ENCODE results near the gene MYPOP. TPM values are rescaled to one million over a fixed set of nuclear protein-coding genes. Genes with fewer than 3 reads are reported as not detected.
"Not testable (repeated sequence)": the region's sequence is repeated elsewhere in the genome, so short reads cannot be mapped to it uniquely, and the experiment has no call there.

Gene MYPOP
- polyA plus RNA-seq, 3 donors: 0.08 to 5.9 (median 0.39) TPM

DNA sequence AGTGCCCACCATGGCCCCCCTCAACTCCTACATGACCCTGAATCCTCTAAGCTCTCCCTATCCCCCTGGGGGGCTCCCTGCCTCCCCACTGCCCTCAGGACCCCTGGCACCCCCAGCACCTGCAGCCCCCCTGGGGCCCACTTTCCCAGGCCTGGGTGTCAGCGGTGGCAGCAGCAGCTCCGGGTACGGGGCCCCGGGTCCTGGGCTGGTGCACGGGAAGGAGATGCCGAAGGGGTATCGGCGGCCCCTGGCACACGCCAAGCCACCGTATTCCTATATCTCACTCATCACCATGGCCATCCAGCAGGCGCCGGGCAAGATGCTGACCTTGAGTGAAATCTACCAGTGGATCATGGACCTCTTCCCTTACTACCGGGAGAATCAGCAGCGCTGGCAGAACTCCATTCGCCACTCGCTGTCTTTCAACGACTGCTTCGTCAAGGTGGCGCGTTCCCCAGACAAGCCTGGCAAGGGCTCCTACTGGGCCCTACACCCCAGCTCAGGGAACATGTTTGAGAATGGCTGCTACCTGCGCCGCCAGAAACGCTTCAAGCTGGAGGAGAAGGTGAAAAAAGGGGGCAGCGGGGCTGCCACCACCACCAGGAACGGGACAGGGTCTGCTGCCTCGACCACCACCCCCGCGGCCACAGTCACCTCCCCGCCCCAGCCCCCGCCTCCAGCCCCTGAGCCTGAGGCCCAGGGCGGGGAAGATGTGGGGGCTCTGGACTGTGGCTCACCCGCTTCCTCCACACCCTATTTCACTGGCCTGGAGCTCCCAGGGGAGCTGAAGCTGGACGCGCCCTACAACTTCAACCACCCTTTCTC is 30.1 kb downstream of the MYPOP start:
- Histone ChIP-seq H3K79me2 (ENCODE audit: insufficient read depth, low read length) (no peaks in the 10 kb centered on the region), H4K20me1 (ENCODE audit: insufficient read depth, low read length) (no peaks in the 10 kb centered on the region), H3K4me2 (replicated peaks; ENCODE audit: extremely low read depth, low read length, poor library complexity, severe bottlenecking) (no peak overlapping the region), H3K36me3 (replicated peaks in 1 of 2; ENCODE audit: control insufficient read depth in 1 of 2, insufficient read depth in 2 of 2, low read length in 2 of 2) (no peaks in the 10 kb centered on the region), H3K27ac (ENCODE audit: low read depth in 1 of 2, low read length in 2 of 2) (no peak overlapping the region), H3K9ac (ENCODE audit: insufficient read depth, low read length, poor library complexity, severe bottlenecking) (no peak overlapping the region), H3K9me3 (replicated peaks in 1 of 2; ENCODE audit: control insufficient read depth in 1 of 2, insufficient read depth in 1 of 2, low read length in 2 of 2) (no peaks in the 10 kb centered on the region), H2AFZ (ENCODE audit: insufficient read depth, low read depth, low read length, poor library complexity, severe bottlenecking) (no peak overlapping the region), H3K27me3 (ENCODE audit: control insufficient read depth in 2 of 2, insufficient read depth in 2 of 2, low read length in 2 of 2) (peaks cover 17 to 29% of the 10 kb centered on the region in 2 donors), H3K4me1 (ENCODE audit: control insufficient read depth in 1 of 2, insufficient read depth in 2 of 2, low read length in 2 of 2) (peaks cover 4 to 7% of the 10 kb centered on the region in 2 donors), H3K4me3 (replicated peaks in 1 of 3; ENCODE audit: low read depth in 2 of 3, low read length in 3 of 3) (no peak overlapping the region)
- no peak for DNase-seq
- peaks cover 11% of the 10 kb centered on the region for H3K4me1 Mint-ChIP-seq
- peaks cover 0 to 7% (median 0%) of the 10 kb centered on the region in 7 donors for H3K9me3 Mint-ChIP-seq
- no peak overlapping the region for H3K4me3 Mint-ChIP-seq
- TF ChIP-seq, protein P1, sequence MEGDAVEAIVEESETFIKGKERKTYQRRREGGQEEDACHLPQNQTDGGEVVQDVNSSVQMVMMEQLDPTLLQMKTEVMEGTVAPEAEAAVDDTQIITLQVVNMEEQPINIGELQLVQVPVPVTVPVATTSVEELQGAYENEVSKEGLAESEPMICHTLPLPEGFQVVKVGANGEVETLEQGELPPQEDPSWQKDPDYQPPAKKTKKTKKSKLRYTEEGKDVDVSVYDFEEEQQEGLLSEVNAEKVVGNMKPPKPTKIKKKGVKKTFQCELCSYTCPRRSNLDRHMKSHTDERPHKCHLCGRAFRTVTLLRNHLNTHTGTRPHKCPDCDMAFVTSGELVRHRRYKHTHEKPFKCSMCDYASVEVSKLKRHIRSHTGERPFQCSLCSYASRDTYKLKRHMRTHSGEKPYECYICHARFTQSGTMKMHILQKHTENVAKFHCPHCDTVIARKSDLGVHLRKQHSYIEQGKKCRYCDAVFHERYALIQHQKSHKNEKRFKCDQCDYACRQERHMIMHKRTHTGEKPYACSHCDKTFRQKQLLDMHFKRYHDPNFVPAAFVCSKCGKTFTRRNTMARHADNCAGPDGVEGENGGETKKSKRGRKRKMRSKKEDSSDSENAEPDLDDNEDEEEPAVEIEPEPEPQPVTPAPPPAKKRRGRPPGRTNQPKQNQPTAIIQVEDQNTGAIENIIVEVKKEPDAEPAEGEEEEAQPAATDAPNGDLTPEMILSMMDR (IDR thresholded peaks at IDR 0.05): no peak
- whole genome bisulfite sequencing (ENCODE audit: insufficient coverage): 99% methylated on average over 23 of the region's 34 CpGs
- peaks cover 34 to 54% (median 41%) of the 10 kb centered on the region in 3 donors for H3K27me3 Mint-ChIP-seq (ENCODE audit: low read depth in 3 of 3)
- intact Hi-C loops (cut with micrococcal nuclease): no loop called here
- peaks cover 0 to 3% of the 10 kb centered on the region in 2 donors for H3K36me3 Mint-ChIP-seq
- H3K27ac Mint-ChIP-seq: no peak overlapping the region

DNA sequence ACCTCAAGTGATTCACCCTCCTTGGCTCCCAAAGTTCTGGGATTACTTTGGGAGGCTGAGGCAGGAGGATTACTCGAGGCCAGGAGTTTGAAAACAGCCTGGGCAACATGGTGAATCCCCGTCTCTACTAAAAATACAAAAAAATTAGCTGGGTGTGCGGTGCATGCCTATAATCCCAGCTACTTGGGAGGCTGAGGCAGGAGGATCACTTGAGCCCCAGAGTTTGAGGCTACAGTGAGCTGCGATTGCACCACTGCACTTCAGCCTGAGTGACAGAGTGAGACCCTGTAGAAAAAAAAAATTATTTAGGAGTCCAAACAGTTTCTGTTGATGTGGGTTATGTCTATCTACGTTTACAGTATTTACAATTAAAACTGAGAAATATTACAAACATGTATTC is 31.6 kb downstream of the MYPOP start:
- Mint-ChIP-seq H3K4me1 (peaks cover under 1% of the 10 kb centered on the region), H3K9me3 (peaks cover 0 to 1% (median 0%) of the 10 kb centered on the region in 7 donors), H3K27ac (no peak overlapping the region), H3K36me3 (no peaks in the 10 kb centered on the region), H3K27me3 (ENCODE audit: low read depth in 3 of 3) (peaks cover 30 to 54% (median 41%) of the 10 kb centered on the region in 3 donors), H3K4me3 (no peak overlapping the region)
- no peaks in the 10 kb centered on the region for H4K20me1 ChIP-seq (ENCODE audit: insufficient read depth, low read length)
- H3K27me3 ChIP-seq (ENCODE audit: control insufficient read depth in 2 of 2, insufficient read depth in 2 of 2, low read length in 2 of 2): peaks cover 7 to 25% of the 10 kb centered on the region in 2 donors
- H2AFZ ChIP-seq (ENCODE audit: insufficient read depth, low read depth, low read length, poor library complexity, severe bottlenecking): no peak overlapping the region
- no peak overlapping the region for H3K4me2 ChIP-seq (replicated peaks; ENCODE audit: extremely low read depth, low read length, poor library complexity, severe bottlenecking)
- TF ChIP-seq, protein P1 (IDR thresholded peaks at IDR 0.05): no peak
- no peaks in the 10 kb centered on the region for H3K79me2 ChIP-seq (ENCODE audit: insufficient read depth, low read length)
- no peak overlapping the region for H3K27ac ChIP-seq (ENCODE audit: low read depth in 1 of 2, low read length in 2 of 2)
- intact Hi-C loops (cut with micrococcal nuclease): no loop called here
- H3K9me3 ChIP-seq (replicated peaks in 1 of 2; ENCODE audit: control insufficient read depth in 1 of 2, insufficient read depth in 1 of 2, low read length in 2 of 2): no peaks in the 10 kb centered on the region
- no peak overlapping the region for H3K4me3 ChIP-seq (replicated peaks in 1 of 3; ENCODE audit: low read depth in 2 of 3, low read length in 3 of 3)
- no peak for DNase-seq
- no peak overlapping the region for H3K9ac ChIP-seq (ENCODE audit: insufficient read depth, low read length, poor library complexity, severe bottlenecking)
- no peaks in the 10 kb centered on the region for H3K4me1 ChIP-seq (ENCODE audit: control insufficient read depth in 1 of 2, insufficient read depth in 2 of 2, low read length in 2 of 2)
- no peaks in the 10 kb centered on the region for H3K36me3 ChIP-seq (replicated peaks in 1 of 2; ENCODE audit: control insufficient read depth in 1 of 2, insufficient read depth in 2 of 2, low read length in 2 of 2)
- WGBS (ENCODE audit: insufficient coverage): 100% methylated on average over 1 of the region's 5 CpGs

DNA sequence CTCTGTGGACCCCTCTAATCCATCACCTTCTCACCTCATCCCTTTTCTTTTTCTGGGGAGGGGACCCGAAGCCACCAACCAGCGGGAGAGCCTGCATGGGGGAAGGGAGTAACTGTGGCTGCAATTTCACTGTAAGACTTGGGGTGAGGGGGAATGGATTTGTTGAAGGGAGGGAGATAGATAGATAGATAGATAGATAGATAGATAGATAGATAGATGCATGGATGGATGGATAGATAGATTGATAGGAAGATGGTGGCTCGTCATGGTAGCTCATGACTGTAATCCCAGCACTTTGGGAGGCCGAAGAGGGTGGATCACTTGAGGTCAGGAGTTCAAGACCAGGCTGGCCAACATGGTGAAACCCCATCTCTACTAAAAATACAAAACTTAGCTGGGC is 35.2 kb downstream of the MYPOP start:
- DNase-seq; H4K20me1 ChIP-seq (ENCODE audit: insufficient read depth, low read length); H3K4me3 ChIP-seq (replicated peaks in 1 of 3; ENCODE audit: low read depth in 2 of 3, low read length in 3 of 3); H2AFZ ChIP-seq (ENCODE audit: insufficient read depth, low read depth, low read length, poor library complexity, severe bottlenecking); H3K9ac ChIP-seq (ENCODE audit: insufficient read depth, low read length, poor library complexity, severe bottlenecking); H3K27ac ChIP-seq (ENCODE audit: low read depth in 1 of 2, low read length in 2 of 2); H3K9me3 ChIP-seq (replicated peaks in 1 of 2; ENCODE audit: control insufficient read depth in 1 of 2, insufficient read depth in 1 of 2, low read length in 2 of 2); H3K4me2 ChIP-seq (replicated peaks; ENCODE audit: extremely low read depth, low read length, poor library complexity, severe bottlenecking); H3K4me3 Mint-ChIP-seq; H3K79me2 ChIP-seq (ENCODE audit: insufficient read depth, low read length); H3K36me3 ChIP-seq (replicated peaks in 1 of 2; ENCODE audit: control insufficient read depth in 1 of 2, insufficient read depth in 2 of 2, low read length in 2 of 2): not testable (repeated sequence)
- peaks cover 0 to 20% (median 10%) of the 10 kb centered on the region in 7 donors for H3K9me3 Mint-ChIP-seq
- peaks cover 42 to 60% (median 49%) of the 10 kb centered on the region in 3 donors for H3K27me3 Mint-ChIP-seq (ENCODE audit: low read depth in 3 of 3)
- peaks cover 21 to 38% of the 10 kb centered on the region in 2 donors for H3K27me3 ChIP-seq (ENCODE audit: control insufficient read depth in 2 of 2, insufficient read depth in 2 of 2, low read length in 2 of 2)
- peaks cover 11 to 20% of the 10 kb centered on the region in 2 donors for H3K4me1 ChIP-seq (ENCODE audit: control insufficient read depth in 1 of 2, insufficient read depth in 2 of 2, low read length in 2 of 2)
- H3K27ac Mint-ChIP-seq: peak overlapping the region in 1 of 7 donors; percentile 45
- H3K36me3 Mint-ChIP-seq: peaks cover 8 to 10% of the 10 kb centered on the region in 2 donors
- H3K4me1 Mint-ChIP-seq: peaks cover 18% of the 10 kb centered on the region
- intact Hi-C loops (cut with micrococcal nuclease): loop anchor here (10.0 kb wide), 3 partner anchors 58 to 988 kb away; partner anchors contain the start of genes AP2S1 (in 1 of the 2), FBXO46 (in 1 of the 2) and MEIOSIN (in 1 of the 2)
- no CpG with 5 or more reads among the region's 4 CpGs for WGBS (ENCODE audit: insufficient coverage)

Data from CD14-positive monocyte (primary cell).